Colonic mucosa (tissue), 4 donors: Measurements from ENCODE around the gene SOX11. TPM values are rescaled to one million over a fixed set of nuclear protein-coding genes. Genes with fewer than 3 reads are reported as not detected.
"Not testable (repeated sequence)": the region's sequence is repeated elsewhere in the genome, so short reads cannot be mapped to it uniquely, and the experiment has no call there.

Source experiments
- DNase-seq: peaks from one replicate; pipeline ENCODE4 v3.0.0-alpha.2; 2020
- H3K27ac ChIP-seq: fragments of 200-600 bp; one replicate; pipeline ENCODE4 v1.8.0; 2021
- H3K27me3 ChIP-seq: fragments of 200-600 bp; one replicate; pipeline ENCODE4 v1.8.0; 2021
- H3K36me3 ChIP-seq: fragments of 200-600 bp; one replicate; pipeline ENCODE4 v1.8.0; 2021
- H3K4me1 ChIP-seq: fragments of 200-600 bp; one replicate; pipeline ENCODE4 v1.8.0; 2021; ENCODE audit warnings: mild to moderate bottlenecking
- H3K4me3 ChIP-seq: fragments of 200-600 bp; one replicate; pipeline ENCODE4 v1.8.0; 2021
- H3K9ac ChIP-seq, 2 donors: one replicate each; pipeline ENCODE4 v1.7.0; 2013; ENCODE audit warnings: control low read depth in 2 of 2, low read depth in 2 of 2, low read length in 2 of 2
- H3K9me3 ChIP-seq: fragments of 200-600 bp; one replicate; pipeline ENCODE4 v1.8.0; 2021
- CTCF ChIP-seq: fragments of 200-600 bp; IDR thresholded peaks from one replicate; pipeline ENCODE4 v1.8.0; 2022; ENCODE audit warnings: antibody characterized with exemption, mild to moderate bottlenecking
- intact Hi-C: fragments of 100-400 bp; cut with DNase I; formaldehyde crosslinking; loops from one replicate; pipeline ENCODE4 v1.14.1; 2022
- total RNA-seq, 2 donors: library from RNA; stranded (reverse); fragmentation: NEBNext Ultra II Directional in 1 of 2; extraction: Animal tissue kit (Norgen Biotek cat#: 25700) in 1 of 2; gene quantifications; one replicate each; pipeline ENCODE4 v1.2.1, GENCODE V29; 2021
- donor health status: healthy.
- donor health status: DM: no; HTN: no; CAD: no.
- donor health status: DM: no; HTN: no; CAD: no.

Gene SOX11
- total RNA-seq, result under 1 TPM in 1 of 2 donors, not detected in 1; 0.35 TPM

- no peak for DNase-seq
- Histone ChIP-seq H3K9ac (no peak within 1 kb of the TSS), H3K27me3 (peaks cover 35% of the 10 kb centered on the region), H3K9me3 (no peaks in the 10 kb centered on the region), H3K4me1 (no peaks in the 10 kb centered on the region), H3K36me3 (no peaks in the 10 kb centered on the region), H3K27ac (no peak within 1 kb of the TSS), H3K4me3 (no peak within 1 kb of the TSS)
- no peak for TF ChIP-seq CTCF
- intact Hi-C loops, result no loop called here
Measured at GRCh38 chr2:5691985-5692529, at the start of gene SOX11. Gene SOX11 (plus strand): TSS chr2:5692384. CDS start chr2:5692722, 338 bp downstream.

GRCh38 chr2:5652734-5653133, 39.5 kb upstream of the SOX11 start:
- H3K27ac ChIP-seq, H3K9me3 ChIP-seq, H3K36me3 ChIP-seq, intact Hi-C loops, H3K9ac ChIP-seq, DNase-seq, H3K4me1 ChIP-seq, H3K27me3 ChIP-seq, H3K4me3 ChIP-seq: not testable (repeated sequence)

GRCh38 chr2:5653756-5654155, 38.4 kb upstream of the SOX11 start:
- H3K9ac ChIP-seq, H3K4me1 ChIP-seq, H3K4me3 ChIP-seq, H3K27ac ChIP-seq, H3K27me3 ChIP-seq, DNase-seq, H3K9me3 ChIP-seq, H3K36me3 ChIP-seq, intact Hi-C loops: not testable (repeated sequence)

GRCh38 chr2:5657231-5657630, 35.0 kb upstream of the SOX11 start:
- Histone ChIP-seq H3K4me3 (no peak overlapping the region), H3K4me1 (no peaks in the 10 kb centered on the region), H3K27me3 (no peaks in the 10 kb centered on the region), H3K27ac (no peak overlapping the region), H3K36me3 (no peaks in the 10 kb centered on the region), H3K9ac (no peak overlapping the region), H3K9me3 (peaks cover 5% of the 10 kb centered on the region)
- TF ChIP-seq CTCF, result no peak
- DNase-seq, result no peak
- intact Hi-C loops, result no loop called here

GRCh38 chr2:5660591-5660990, 31.6 kb upstream of the SOX11 start:
- H3K4me1 ChIP-seq, result no peaks in the 10 kb centered on the region
- peaks cover 5% of the 10 kb centered on the region for H3K9me3 ChIP-seq
- H3K27me3 ChIP-seq, result no peaks in the 10 kb centered on the region
- TF ChIP-seq CTCF, result no peak
- intact Hi-C loops, result no loop called here
- no peak overlapping the region for H3K4me3 ChIP-seq
- no peaks in the 10 kb centered on the region for H3K36me3 ChIP-seq
- no peak for DNase-seq
- H3K9ac ChIP-seq, result no peak overlapping the region
- no peak overlapping the region for H3K27ac ChIP-seq

- intact Hi-C loops, result no loop called here
- H3K9ac ChIP-seq, result no peak overlapping the region
- TF ChIP-seq CTCF, result no peak
- no peaks in the 10 kb centered on the region for H3K27me3 ChIP-seq
- no peaks in the 10 kb centered on the region for H3K36me3 ChIP-seq
- H3K4me1 ChIP-seq, result no peaks in the 10 kb centered on the region
- no peak for DNase-seq
- H3K27ac ChIP-seq, result no peak overlapping the region
- peaks cover 5% of the 10 kb centered on the region for H3K9me3 ChIP-seq
- H3K4me3 ChIP-seq, result no peak overlapping the region
Measured at GRCh38 chr2:5661362-5661761, 30.8 kb upstream of the SOX11 start.
